NCI-H2107 treated with DMSO at 0.1 percent for 48 hours (cell line): ENCODE measurements around the gene MANSC4.
A peak's percentile ranks its signal among the peaks of the same experiment; 100 is the strongest.
"Not testable (repeated sequence)": the region's sequence is repeated elsewhere in the genome, so short reads cannot be mapped to it uniquely, and the experiment has no call there.

Experiments used
- DNase-seq: peaks from one replicate; lab custom pipeline; 2025; ENCODE audit not compliant: unreplicated experiment; lab: John Stamatoyannopoulos, UW

Gene MANSC4

GRCh38 chr12:27756670-27757195 is 23.3 kb downstream of the MANSC4 start:
- no peak for DNase-seq

- DNase-seq = peak; percentile 18
Measured at GRCh38 chr12:27754795-27755194, 25.2 kb downstream of the MANSC4 start.

- DNase-seq = peak; percentile 74
Measured at GRCh38 chr12:27751386-27752047, 28.5 kb downstream of the MANSC4 start.

GRCh38 chr12:27747111-27747820 is 32.8 kb downstream of the MANSC4 start:
- DNase-seq = no peak

GRCh38 chr12:27745734-27746133 is 34.3 kb downstream of the MANSC4 start:
- not testable (repeated sequence) for DNase-seq

GRCh38 chr12:27743601-27744000 is 36.4 kb downstream of the MANSC4 start:
- no peak for DNase-seq

GRCh38 chr12:27734321-27734720 is 45.7 kb downstream of the MANSC4 start:
- DNase-seq = not testable (repeated sequence)

- DNase-seq = no peak
Measured at GRCh38 chr12:27733791-27734190, 46.2 kb downstream of the MANSC4 start.

GRCh38 chr12:27733052-27733656 is 46.9 kb downstream of the MANSC4 start:
- DNase-seq = peak; percentile 59

GRCh38 chr12:27732281-27732680 is 47.8 kb downstream of the MANSC4 start:
- DNase-seq = no peak

- DNase-seq = no peak
Measured at GRCh38 chr12:27730097-27730588, 49.9 kb downstream of the MANSC4 start.

GRCh38 chr12:27723212-27723611 is 56.8 kb downstream of the MANSC4 start:
- no peak for DNase-seq
